PFSK-1 (cell line): ENCODE measurements around the gene PRDM16.

ENCODE experiments used
- FOXP2 ChIP-seq: optimal IDR thresholded peaks from 2 replicates; pipeline ENCODE3; 2011; ENCODE audit warnings: borderline replicate concordance, control low read depth, inconsistent platforms; ENCODE audit not compliant: insufficient read depth; ENCODE audit errors: extremely low read length, extremely low read depth
- POLR2AphosphoS5 ChIP-seq: IDR thresholded peaks from 2 replicates; pipeline ENCODE4 v1.6.1; 2012; ENCODE audit warnings: low read depth, mild to moderate bottlenecking, control low read depth, low read length, moderate library complexity
- SIN3A ChIP-seq: IDR thresholded peaks from 2 replicates; pipeline ENCODE4 v1.6.1; 2012; ENCODE audit warnings: mild to moderate bottlenecking, low read length, moderate library complexity, borderline replicate concordance; ENCODE audit not compliant: insufficient read depth
- TAF1 ChIP-seq: IDR thresholded peaks from 2 replicates; pipeline ENCODE4 v1.6.1; 2012; ENCODE audit warnings: low read length, control low read depth, borderline replicate concordance; ENCODE audit not compliant: insufficient read depth
- TF ChIP-seq, protein P1 (sequence below), 2 experiments: IDR thresholded peaks; 2 replicates each; pipeline versions ENCODE4 v1.6.1 to v1.8.0; 2011 to 2012; ENCODE audit warnings: low read depth in 2 of 2, low read length in 2 of 2, control low read depth in 1 of 2, inconsistent platforms in 1 of 2, mild to moderate bottlenecking in 1 of 2, moderate library complexity in 1 of 2; ENCODE audit not compliant: insufficient read depth in 1 of 2

The PRDM16 gene

GRCh38 chr1:3061981-3062615 is 6.9 kb upstream of the PRDM16 start:
- TF ChIP-seq TAF1 (no peak), POLR2AphosphoS5 (no peak), SIN3A (no peak), FOXP2 (no peak)
- TF ChIP-seq, protein P1, sequence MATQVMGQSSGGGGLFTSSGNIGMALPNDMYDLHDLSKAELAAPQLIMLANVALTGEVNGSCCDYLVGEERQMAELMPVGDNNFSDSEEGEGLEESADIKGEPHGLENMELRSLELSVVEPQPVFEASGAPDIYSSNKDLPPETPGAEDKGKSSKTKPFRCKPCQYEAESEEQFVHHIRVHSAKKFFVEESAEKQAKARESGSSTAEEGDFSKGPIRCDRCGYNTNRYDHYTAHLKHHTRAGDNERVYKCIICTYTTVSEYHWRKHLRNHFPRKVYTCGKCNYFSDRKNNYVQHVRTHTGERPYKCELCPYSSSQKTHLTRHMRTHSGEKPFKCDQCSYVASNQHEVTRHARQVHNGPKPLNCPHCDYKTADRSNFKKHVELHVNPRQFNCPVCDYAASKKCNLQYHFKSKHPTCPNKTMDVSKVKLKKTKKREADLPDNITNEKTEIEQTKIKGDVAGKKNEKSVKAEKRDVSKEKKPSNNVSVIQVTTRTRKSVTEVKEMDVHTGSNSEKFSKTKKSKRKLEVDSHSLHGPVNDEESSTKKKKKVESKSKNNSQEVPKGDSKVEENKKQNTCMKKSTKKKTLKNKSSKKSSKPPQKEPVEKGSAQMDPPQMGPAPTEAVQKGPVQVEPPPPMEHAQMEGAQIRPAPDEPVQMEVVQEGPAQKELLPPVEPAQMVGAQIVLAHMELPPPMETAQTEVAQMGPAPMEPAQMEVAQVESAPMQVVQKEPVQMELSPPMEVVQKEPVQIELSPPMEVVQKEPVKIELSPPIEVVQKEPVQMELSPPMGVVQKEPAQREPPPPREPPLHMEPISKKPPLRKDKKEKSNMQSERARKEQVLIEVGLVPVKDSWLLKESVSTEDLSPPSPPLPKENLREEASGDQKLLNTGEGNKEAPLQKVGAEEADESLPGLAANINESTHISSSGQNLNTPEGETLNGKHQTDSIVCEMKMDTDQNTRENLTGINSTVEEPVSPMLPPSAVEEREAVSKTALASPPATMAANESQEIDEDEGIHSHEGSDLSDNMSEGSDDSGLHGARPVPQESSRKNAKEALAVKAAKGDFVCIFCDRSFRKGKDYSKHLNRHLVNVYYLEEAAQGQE (IDR thresholded peaks at IDR 0.05; ENCODE audit: insufficient read depth in 1 of 2, low read depth in 2 of 2, low read length in 2 of 2): no peak

DNA sequence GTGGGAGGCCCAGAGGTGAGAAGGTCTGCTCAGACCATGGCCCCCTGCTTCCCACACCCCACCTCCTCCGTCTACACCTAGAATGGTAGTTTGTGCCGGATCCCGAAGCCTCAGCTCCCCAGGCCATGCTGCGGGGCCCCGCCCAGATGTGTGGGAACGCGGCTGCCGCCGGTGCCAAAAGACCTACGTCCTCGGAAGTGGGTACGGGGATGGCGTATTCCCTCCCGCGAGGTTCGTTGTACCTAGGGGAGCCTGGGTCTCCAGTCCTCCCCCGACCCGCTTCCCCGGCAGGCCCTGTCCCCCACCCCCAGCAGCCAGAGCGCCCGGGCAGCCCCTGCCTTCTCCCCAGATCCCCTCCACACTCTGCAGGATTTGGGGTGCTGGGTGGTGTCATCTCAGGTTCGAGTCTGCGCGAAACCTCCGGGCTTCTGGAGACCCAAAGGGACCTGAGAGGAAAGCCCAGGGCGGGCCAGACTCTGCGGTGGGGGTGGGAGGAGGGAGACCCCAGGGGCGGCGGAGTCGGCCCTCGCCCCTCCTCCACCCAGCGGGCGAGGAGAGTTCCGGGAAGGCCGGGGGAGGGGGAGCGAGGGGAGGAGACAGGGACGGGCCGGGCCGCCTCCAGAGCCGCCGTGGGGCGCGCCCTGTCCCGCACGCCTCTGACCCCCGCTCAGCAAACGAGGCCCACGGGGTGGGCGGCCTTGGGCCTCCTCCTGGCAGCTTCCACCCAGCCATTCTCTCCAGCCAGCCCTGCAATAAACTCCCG is 6.2 kb upstream of the PRDM16 start:
- no peak for TF ChIP-seq POLR2AphosphoS5
- no peak for TF ChIP-seq FOXP2
- no peak for TF ChIP-seq TAF1
- TF ChIP-seq SIN3A: no peak
- TF ChIP-seq, protein P1 (IDR thresholded peaks at IDR 0.05; ENCODE audit: insufficient read depth in 1 of 2, low read depth in 2 of 2, low read length in 2 of 2): no peak

- no peak for TF ChIP-seq POLR2AphosphoS5
- TF ChIP-seq TAF1: no peak
- no peak for TF ChIP-seq FOXP2
- no peak for TF ChIP-seq SIN3A
- TF ChIP-seq, protein P1 (IDR thresholded peaks at IDR 0.05; ENCODE audit: insufficient read depth in 1 of 2, low read depth in 2 of 2, low read length in 2 of 2): no peak
Measured at GRCh38 chr1:3063379-3064295, 5.4 kb upstream of the PRDM16 start.

GRCh38 chr1:3064296-3064850 is 4.6 kb upstream of the PRDM16 start:
- TF ChIP-seq FOXP2 (no peak), POLR2AphosphoS5 (no peak), TAF1 (no peak), SIN3A (no peak)
- TF ChIP-seq, protein P1 (IDR thresholded peaks at IDR 0.05; ENCODE audit: insufficient read depth in 1 of 2, low read depth in 2 of 2, low read length in 2 of 2): no peak
